Epithelial cell of esophagus (primary cell): Measurements from ENCODE around the gene APC2.

Experiments
- DNase-seq: peaks from one replicate; pipeline ENCODE4 v3.0.0; 2010; ENCODE audit warnings: low read depth
- H3K4me3 ChIP-seq: 2 replicates; pipeline ENCODE4 v1.5.1; 2011; ENCODE audit warnings: mild to moderate bottlenecking, low read length, control low read depth
- CTCF ChIP-seq: IDR thresholded peaks from 2 replicates; pipeline ENCODE4 v1.5.1; 2011; ENCODE audit warnings: low read depth, mild to moderate bottlenecking, low read length, control low read depth, inconsistent platforms; ENCODE audit not compliant: insufficient read depth; ENCODE audit errors: missing control alignments

Gene APC2

GRCh38 chr19:1422360-1422759 is 27.6 kb upstream of the APC2 start:
- TF ChIP-seq CTCF, result no peak
- DNase-seq, result no peak
- no peak overlapping the region for H3K4me3 ChIP-seq

- TF ChIP-seq CTCF, result no peak
These were observed 27.0 kb upstream of the APC2 start for GRCh38 chr19:1422943-1423342.

GRCh38 chr19:1423436-1424191 is 26.3 kb upstream of the APC2 start:
- H3K4me3 ChIP-seq, result no peak overlapping the region
- no peak for TF ChIP-seq CTCF
- no peak for DNase-seq

More at GRCh38 chr19:1422943-1423342, 27.0 kb upstream of the APC2 start:
- H3K4me3 ChIP-seq, result no peak overlapping the region
- DNase-seq, result no peak

GRCh38 chr19:1424192-1424955 is 25.5 kb upstream of the APC2 start:
- H3K4me3 ChIP-seq, result no peak overlapping the region
- TF ChIP-seq CTCF, result no peak
- DNase-seq, result no peak

GRCh38 chr19:1425102-1425837 is 24.7 kb upstream of the APC2 start:
- H3K4me3 ChIP-seq, result no peak overlapping the region
- TF ChIP-seq CTCF, result no peak
- peak; percentile 91 for DNase-seq

GRCh38 chr19:1425902-1426301 is 24.0 kb upstream of the APC2 start:
- no peak for TF ChIP-seq CTCF
- no peak overlapping the region for H3K4me3 ChIP-seq
- DNase-seq, result no peak
